A549 (cell line): Measurements from ENCODE around the gene C2orf68. TPM values are rescaled to one million over a fixed set of nuclear protein-coding genes. Genes with fewer than 3 reads are reported as not detected.
A peak's percentile ranks its signal among the peaks of the same experiment; 100 is the strongest.

Experiments
- ATAC-seq, 2 experiments: fragments of 200-7000 bp in 1 of 2; fragments of >200 bp in 1 of 2; cut with Nextera tagmentation in 1 of 2; cut with Tn5 transposase in 1 of 2; 3 replicates each; pipeline versions ENCODE4 v1.8.0 to v1.9.1; 2018 to 2020; ENCODE audit warnings: mild to moderate bottlenecking in 1 of 2, moderate library complexity in 1 of 2
- CTCF ChIA-PET: fragments of 300-600 bp; sonication (Branson Sonifier 250); formaldehyde crosslinking; extraction: SDS; loops from one replicate; lab custom pipeline; 2021; ENCODE audit warnings: antibody characterized with exemption, inconsistent platforms; lab: Yijun Ruan, JAX
- POLR2A ChIA-PET: fragments of 350-600 bp; formaldehyde crosslinking; extraction: SDS; loops from one replicate; lab custom pipeline; 2021; ENCODE audit warnings: antibody characterized with exemption, inconsistent platforms; lab: Yijun Ruan, JAX
- DNase-seq, 2 experiments: peaks; one replicate each; pipeline versions ENCODE4 v3.0.0 to v3.0.0-alpha.2; 2011 to 2016; ENCODE audit warnings: low read depth in 1 of 2, low spot score in 1 of 2
- FAIRE-seq: peaks from 2 replicates; lab custom pipeline; 2011; peaks lifted over from hg19 to GRCh38; lab: Jason Lieb, UNC
- H3K27ac ChIP-seq, 2 experiments: fragments of >200 bp; sonication (Bioruptor Twin); formaldehyde crosslinking; 3 replicates each; pipeline ENCODE4 v1.5.1; 2016 to 2017
- H3K4me1 ChIP-seq: fragments of >200 bp; sonication (Bioruptor Twin); formaldehyde crosslinking; 3 replicates; pipeline ENCODE4 v1.6.1; 2016
- H3K4me2 ChIP-seq: fragments of >200 bp; sonication (Bioruptor Twin); formaldehyde crosslinking; 3 replicates; pipeline ENCODE4 v1.6.1; 2016
- H3K4me3 ChIP-seq: fragments of >200 bp; sonication (Bioruptor Twin); formaldehyde crosslinking; 3 replicates; pipeline ENCODE4 v1.5.1; 2016
- H3K9me3 ChIP-seq: fragments of >200 bp; sonication (Bioruptor Twin); formaldehyde crosslinking; 3 replicates; pipeline ENCODE4 v1.6.1; 2016
- CHD4 ChIP-seq: fragments of 200-600 bp; sonication (generic); IDR thresholded peaks from 2 replicates; pipeline ENCODE4 v1.6.1; 2016; ENCODE audit warnings: antibody characterized with exemption, mild to moderate bottlenecking, borderline replicate concordance
- ELK1 ChIP-seq: fragments of 150-350 bp; IDR thresholded peaks from 2 replicates; pipeline ENCODE4 v1.6.1; 2014; ENCODE audit warnings: low read depth, mild to moderate bottlenecking, low read length
- ESRRA ChIP-seq: fragments of 150-350 bp; IDR thresholded peaks from 2 replicates; pipeline ENCODE4 v1.6.1; 2014; ENCODE audit warnings: mild to moderate bottlenecking, low read length, borderline replicate concordance
- FOSB ChIP-seq: fragments of 250-450 bp; sonication (Bioruptor Pico); IDR thresholded peaks from 2 replicates; pipeline ENCODE4 v1.5.0; 2020; ENCODE audit warnings: mild to moderate bottlenecking, moderate library complexity
- FOSL2 ChIP-seq, 2 experiments: fragments of 450-650 bp in 1 of 2; fragments of >200 bp in 1 of 2; sonication (Bioruptor Twin) in 1 of 2; formaldehyde crosslinking; IDR thresholded peaks; 2 replicates each; pipeline versions ENCODE4 v1.5.0 to v1.6.1; 2016 to 2020; ENCODE audit warnings: mild to moderate bottlenecking in 1 of 2, moderate library complexity in 1 of 2
- GATA3 ChIP-seq: IDR thresholded peaks from 2 replicates; pipeline ENCODE4 v1.6.1; 2012; ENCODE audit warnings: borderline replicate concordance
- HOXB13 ChIP-seq: fragments of 250-450 bp; sonication (Bioruptor Pico); IDR thresholded peaks from 2 replicates; pipeline ENCODE4 v1.5.0; 2020; ENCODE audit warnings: low read depth, mild to moderate bottlenecking, moderate library complexity
- JUN ChIP-seq, 2 experiments: fragments of >200 bp; sonication (Bioruptor Twin); formaldehyde crosslinking; IDR thresholded peaks; 2 replicates in 1 of 2; 3 replicates in 1 of 2; pipeline ENCODE4 v1.6.1; 2016 to 2017
- JUNB ChIP-seq: fragments of >200 bp; sonication (Bioruptor Twin); formaldehyde crosslinking; IDR thresholded peaks from 2 replicates; pipeline ENCODE4 v1.6.1; 2016
- KDM1A ChIP-seq: fragments of 200-600 bp; sonication (generic); IDR thresholded peaks from 2 replicates; pipeline ENCODE4 v1.6.1; 2016; ENCODE audit warnings: low read depth, mild to moderate bottlenecking
- MAFK ChIP-seq: fragments of 450-650 bp; IDR thresholded peaks from 2 replicates; pipeline ENCODE4 v1.6.1; 2014; ENCODE audit not compliant: partially characterized antibody
- NR3C1 ChIP-seq: fragments of >200 bp; sonication (Bioruptor Twin); formaldehyde crosslinking; IDR thresholded peaks from 3 replicates; pipeline ENCODE4 v1.6.1; 2017
- PHF8 ChIP-seq: fragments of 200-600 bp; sonication (generic); IDR thresholded peaks from 2 replicates; pipeline ENCODE4 v1.6.1; 2016; ENCODE audit warnings: low read depth, mild to moderate bottlenecking, antibody characterized with exemption, moderate library complexity, borderline replicate concordance
- RAD21 ChIP-seq, 2 experiments: fragments of >200 bp in 1 of 2; sonication (Bioruptor Twin) in 1 of 2; formaldehyde crosslinking in 1 of 2; IDR thresholded peaks in 1 of 2; conservative IDR thresholded peaks in 1 of 2; 2 replicates in 1 of 2; 3 replicates in 1 of 2; pipeline ENCODE4 v1.6.1; 2012 to 2018; ENCODE audit warnings: inconsistent platforms in 1 of 2
- RCOR1 ChIP-seq: fragments of 150-350 bp; IDR thresholded peaks from 2 replicates; pipeline ENCODE4 v1.6.1; 2014; ENCODE audit warnings: antibody characterized with exemption, low read length, low read depth
- RNF2 ChIP-seq: fragments of 200-600 bp; sonication (generic); IDR thresholded peaks from 2 replicates; pipeline ENCODE4 v1.6.1; 2016; ENCODE audit warnings: low read depth, mild to moderate bottlenecking, antibody characterized with exemption, moderate library complexity, borderline replicate concordance
- TP53 ChIP-seq: fragments of 250-450 bp; sonication (Bioruptor Pico); IDR thresholded peaks from 2 replicates; pipeline ENCODE4 v1.5.0; 2021; ENCODE audit warnings: mild to moderate bottlenecking, moderate library complexity
- USF2 ChIP-seq: fragments of 450-650 bp; IDR thresholded peaks from 2 replicates; pipeline ENCODE4 v1.6.1; 2014; ENCODE audit warnings: antibody characterized with exemption
- ZFP36 ChIP-seq: fragments of 450-650 bp; IDR thresholded peaks from 2 replicates; pipeline ENCODE4 v1.6.1; 2014; ENCODE audit warnings: borderline replicate concordance; ENCODE audit not compliant: partially characterized antibody
- WGBS: methylation state at CpG from one replicate; pipeline ENCODE4 v1.1.6; 2017; ENCODE audit errors: missing lambda C conversion rate; 5-methylcytosine and 5-hydroxymethylcytosine counted together
- polyA plus RNA-seq, 4 experiments: library from polyadenylated mRNA; depleted of rRNA in 3 of 4; stranded (reverse); fragments of >200 nt; fragmentation: RNase III in 1 of 4; extraction: RNeasy Plus Mini Kit Qiagen cat#74134 plus additional on column Dnase treatment in 1 of 4; gene quantifications; 2 replicates in 3 of 4; 3 replicates in 1 of 4; pipeline ENCODE4 v1.2.3, GENCODE V29; 2011 to 2017
- TF ChIP-seq, protein P1 (sequence below): IDR thresholded peaks from 2 replicates; pipeline ENCODE4 v1.6.1; 2012; ENCODE audit warnings: low read depth, borderline replicate concordance
- TF ChIP-seq, protein P2 (sequence below): fragments of 250-450 bp; sonication (Bioruptor Pico); IDR thresholded peaks from 2 replicates; pipeline ENCODE4 v1.5.0; 2020; ENCODE audit warnings: low read depth, mild to moderate bottlenecking, moderate library complexity
- TF ChIP-seq, protein P3 (sequence below): fragments of 200-600 bp; sonication (generic); IDR thresholded peaks from 2 replicates; pipeline ENCODE4 v1.6.1; 2016; ENCODE audit warnings: antibody characterized with exemption, mild to moderate bottlenecking, moderate library complexity
- TF ChIP-seq, protein P4 (sequence below): fragments of >200 bp; sonication (Bioruptor Twin); formaldehyde crosslinking; IDR thresholded peaks from 3 replicates; pipeline ENCODE4 v1.6.1; 2016

Gene C2orf68
- polyA plus RNA-seq, 2 of the 4 experiments (the other 2 are of a cell fraction) = 25.9 to 48.3 TPM

GRCh38 chr2:85652056-85652455, 40.2 kb upstream of the C2orf68 start:
- CTCF ChIA-PET = interaction anchor here (0.5 to 8.8 kb wide), 13 partner anchors 12 to 175 kb away, joined by 3 to 111 read pairs (median 4); partner anchors contain the start of gene C2orf68
- no peak for TF ChIP-seq TP53 (CRISPR knock-in tag)
- TF ChIP-seq FOSB (CRISPR knock-in tag) = no peak
- peak overlapping the region; percentile 80 to 91 for H3K27ac ChIP-seq

GRCh38 chr2:85651097-85651496, 39.2 kb upstream of the C2orf68 start:
- FAIRE-seq = no peak
- Histone ChIP-seq H3K9me3 (no peaks in the 10 kb centered on the region), H3K27ac (peak overlapping the region; percentile 80 to 91), H3K4me3 (no peak overlapping the region), H3K4me2 (peak overlapping the region; percentile 55), H3K4me1 (peaks cover 82% of the 10 kb centered on the region)
- ATAC-seq = no peak
- ChIA-PET CTCF (interaction anchor here (0.6 to 8.8 kb wide), 11 partner anchors 9 to 430 kb away, joined by 3 to 126 read pairs (median 5); no protein-coding TSS in a partner anchor), POLR2A (no interaction called here)
- DNase-seq = no peak
- TF ChIP-seq RCOR1 (no peak), FOSL2 (IDR thresholded peaks at IDR 0.05) (no peak), FOSL2 (CRISPR knock-in tag; IDR thresholded peaks at IDR 0.05) (no peak), RNF2 (no peak), MAFK (no peak), USF2 (no peak), KDM1A (no peak), ZFP36 (no peak), PHF8 (no peak), NR3C1 (no peak), RAD21 (conservative IDR thresholded peaks at IDR 0.05 in 1 of 2, IDR thresholded peaks at IDR 0.05 in 1 of 2) (no peak), JUNB (no peak)
- TF ChIP-seq, protein P1, sequence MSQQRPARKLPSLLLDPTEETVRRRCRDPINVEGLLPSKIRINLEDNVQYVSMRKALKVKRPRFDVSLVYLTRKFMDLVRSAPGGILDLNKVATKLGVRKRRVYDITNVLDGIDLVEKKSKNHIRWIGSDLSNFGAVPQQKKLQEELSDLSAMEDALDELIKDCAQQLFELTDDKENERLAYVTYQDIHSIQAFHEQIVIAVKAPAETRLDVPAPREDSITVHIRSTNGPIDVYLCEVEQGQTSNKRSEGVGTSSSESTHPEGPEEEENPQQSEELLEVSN = no peak
- TF ChIP-seq, protein P2, sequence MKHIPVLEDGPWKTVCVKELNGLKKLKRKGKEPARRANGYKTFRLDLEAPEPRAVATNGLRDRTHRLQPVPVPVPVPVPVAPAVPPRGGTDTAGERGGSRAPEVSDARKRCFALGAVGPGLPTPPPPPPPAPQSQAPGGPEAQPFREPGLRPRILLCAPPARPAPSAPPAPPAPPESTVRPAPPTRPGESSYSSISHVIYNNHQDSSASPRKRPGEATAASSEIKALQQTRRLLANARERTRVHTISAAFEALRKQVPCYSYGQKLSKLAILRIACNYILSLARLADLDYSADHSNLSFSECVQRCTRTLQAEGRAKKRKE = no peak
- TF ChIP-seq, protein P3, sequence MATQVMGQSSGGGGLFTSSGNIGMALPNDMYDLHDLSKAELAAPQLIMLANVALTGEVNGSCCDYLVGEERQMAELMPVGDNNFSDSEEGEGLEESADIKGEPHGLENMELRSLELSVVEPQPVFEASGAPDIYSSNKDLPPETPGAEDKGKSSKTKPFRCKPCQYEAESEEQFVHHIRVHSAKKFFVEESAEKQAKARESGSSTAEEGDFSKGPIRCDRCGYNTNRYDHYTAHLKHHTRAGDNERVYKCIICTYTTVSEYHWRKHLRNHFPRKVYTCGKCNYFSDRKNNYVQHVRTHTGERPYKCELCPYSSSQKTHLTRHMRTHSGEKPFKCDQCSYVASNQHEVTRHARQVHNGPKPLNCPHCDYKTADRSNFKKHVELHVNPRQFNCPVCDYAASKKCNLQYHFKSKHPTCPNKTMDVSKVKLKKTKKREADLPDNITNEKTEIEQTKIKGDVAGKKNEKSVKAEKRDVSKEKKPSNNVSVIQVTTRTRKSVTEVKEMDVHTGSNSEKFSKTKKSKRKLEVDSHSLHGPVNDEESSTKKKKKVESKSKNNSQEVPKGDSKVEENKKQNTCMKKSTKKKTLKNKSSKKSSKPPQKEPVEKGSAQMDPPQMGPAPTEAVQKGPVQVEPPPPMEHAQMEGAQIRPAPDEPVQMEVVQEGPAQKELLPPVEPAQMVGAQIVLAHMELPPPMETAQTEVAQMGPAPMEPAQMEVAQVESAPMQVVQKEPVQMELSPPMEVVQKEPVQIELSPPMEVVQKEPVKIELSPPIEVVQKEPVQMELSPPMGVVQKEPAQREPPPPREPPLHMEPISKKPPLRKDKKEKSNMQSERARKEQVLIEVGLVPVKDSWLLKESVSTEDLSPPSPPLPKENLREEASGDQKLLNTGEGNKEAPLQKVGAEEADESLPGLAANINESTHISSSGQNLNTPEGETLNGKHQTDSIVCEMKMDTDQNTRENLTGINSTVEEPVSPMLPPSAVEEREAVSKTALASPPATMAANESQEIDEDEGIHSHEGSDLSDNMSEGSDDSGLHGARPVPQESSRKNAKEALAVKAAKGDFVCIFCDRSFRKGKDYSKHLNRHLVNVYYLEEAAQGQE = no peak
- WGBS = 43% methylated on average over 3 of the region's 3 CpGs

More at GRCh38 chr2:85652056-85652455, 40.2 kb upstream of the C2orf68 start:
- POLR2A ChIA-PET = no interaction called here
- FAIRE-seq (no peak), ATAC-seq (no peak), DNase-seq (no peak)
- 92% methylated on average over 2 of the region's 2 CpGs for WGBS
- Histone ChIP-seq H3K4me3 (no peak overlapping the region), H3K4me2 (peak overlapping the region; percentile 50), H3K4me1 (peaks cover 91% of the 10 kb centered on the region), H3K9me3 (no peaks in the 10 kb centered on the region)

- 95% methylated on average over 4 of the region's 4 CpGs for WGBS
- DNase-seq (no peak), FAIRE-seq (no peak), ATAC-seq (no peak)
- no peak overlapping the region for H3K4me3 ChIP-seq
- POLR2A ChIA-PET = no interaction called here
- H3K27ac ChIP-seq = peak overlapping the region; percentile 80 to 91
- H3K4me2 ChIP-seq = peak overlapping the region; percentile 55
- no peaks in the 10 kb centered on the region for H3K9me3 ChIP-seq
- peaks cover 76% of the 10 kb centered on the region for H3K4me1 ChIP-seq
- CTCF ChIA-PET = interaction anchor here (0.6 to 8.8 kb wide), 13 partner anchors 10 to 430 kb away, joined by 3 to 126 read pairs (median 5); no protein-coding TSS in a partner anchor
- no peak for TF ChIP-seq HOXB13 (CRISPR knock-in tag)
- TF ChIP-seq JUN (IDR thresholded peaks at IDR 0.05) = no peak
- no peak for TF ChIP-seq RAD21 (conservative IDR thresholded peaks at IDR 0.05 in 1 of 2, IDR thresholded peaks at IDR 0.05 in 1 of 2)
- TF ChIP-seq USF2 = no peak
- TF ChIP-seq JUNB = no peak
- no peak for TF ChIP-seq ESRRA
- TF ChIP-seq, protein P4, sequence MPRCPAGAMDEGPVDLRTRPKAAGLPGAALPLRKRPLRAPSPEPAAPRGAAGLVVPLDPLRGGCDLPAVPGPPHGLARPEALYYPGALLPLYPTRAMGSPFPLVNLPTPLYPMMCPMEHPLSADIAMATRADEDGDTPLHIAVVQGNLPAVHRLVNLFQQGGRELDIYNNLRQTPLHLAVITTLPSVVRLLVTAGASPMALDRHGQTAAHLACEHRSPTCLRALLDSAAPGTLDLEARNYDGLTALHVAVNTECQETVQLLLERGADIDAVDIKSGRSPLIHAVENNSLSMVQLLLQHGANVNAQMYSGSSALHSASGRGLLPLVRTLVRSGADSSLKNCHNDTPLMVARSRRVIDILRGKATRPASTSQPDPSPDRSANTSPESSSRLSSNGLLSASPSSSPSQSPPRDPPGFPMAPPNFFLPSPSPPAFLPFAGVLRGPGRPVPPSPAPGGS = no peak
- TF ChIP-seq ELK1 = no peak
- TF ChIP-seq GATA3 = no peak
- TF ChIP-seq CHD4 = no peak
- TF ChIP-seq TP53 (CRISPR knock-in tag) = no peak
These were observed 38.6 kb upstream of the C2orf68 start for GRCh38 chr2:85650456-85650855.
